HTR-8/SVneo (cell line): ENCODE measurements around the gene ARHGEF4.

Experiments
- DNase-seq: peaks from one replicate; pipeline ENCODE4 v3.0.0; 2011; ENCODE audit warnings: low spot score, mixed read lengths; ENCODE audit not compliant: insufficient read length
- FAIRE-seq: peaks from 2 replicates; lab custom pipeline; 2011; peaks lifted over from hg19 to GRCh38; lab: Jason Lieb, UNC

The ARHGEF4 gene

GRCh38 chr2:130911482-130911881, 74.8 kb downstream of the ARHGEF4 start:
- FAIRE-seq (no peak), DNase-seq (no peak)

GRCh38 chr2:130911996-130912395, 75.3 kb downstream of the ARHGEF4 start:
- FAIRE-seq (no peak), DNase-seq (no peak)

- FAIRE-seq (no peak), DNase-seq (no peak)
Observed at GRCh38 chr2:130912471-130912870, 75.8 kb downstream of the ARHGEF4 start.

- DNase-seq (no peak), FAIRE-seq (no peak)
Observed at GRCh38 chr2:130913891-130914290, 77.2 kb downstream of the ARHGEF4 start.

- no peak for DNase-seq
- FAIRE-seq = no peak
Observed at GRCh38 chr2:130915149-130915548, 78.4 kb downstream of the ARHGEF4 start.

GRCh38 chr2:130915595-130916437, 79.1 kb downstream of the ARHGEF4 start:
- FAIRE-seq = no peak
- DNase-seq = no peak

- DNase-seq = no peak
- no peak for FAIRE-seq
Observed at GRCh38 chr2:130916438-130916705, 79.7 kb downstream of the ARHGEF4 start.

- FAIRE-seq (no peak), DNase-seq (no peak)
Observed at GRCh38 chr2:130917006-130917688, 80.4 kb downstream of the ARHGEF4 start.

- FAIRE-seq = no peak
- no peak for DNase-seq
Observed at GRCh38 chr2:130918393-130918792, 81.7 kb downstream of the ARHGEF4 start.

GRCh38 chr2:130920415-130921163, 83.9 kb downstream of the ARHGEF4 start:
- FAIRE-seq (peak; percentile 89), DNase-seq (peak; percentile 78)

- FAIRE-seq = no peak
- DNase-seq = no peak
Observed at GRCh38 chr2:130921164-130921476, 84.4 kb downstream of the ARHGEF4 start.

- FAIRE-seq (no peak), DNase-seq (no peak)
Observed at GRCh38 chr2:130922417-130922816, 85.7 kb downstream of the ARHGEF4 start.

GRCh38 chr2:130928385-130928784, 91.7 kb downstream of the ARHGEF4 start:
- DNase-seq (no peak), FAIRE-seq (no peak)

- no peak for FAIRE-seq
- no peak for DNase-seq
Observed at GRCh38 chr2:130930740-130931659, 94.3 kb downstream of the ARHGEF4 start.

- no peak for FAIRE-seq
Observed at GRCh38 chr2:130933501-130933900, 96.8 kb downstream of the ARHGEF4 start.

GRCh38 chr2:130936451-130936850, 99.7 kb downstream of the ARHGEF4 start:
- DNase-seq = no peak
- FAIRE-seq = no peak

More at GRCh38 chr2:130933501-130933900, 96.8 kb downstream of the ARHGEF4 start:
- no peak for DNase-seq

- no peak for DNase-seq
- no peak for FAIRE-seq
Observed at GRCh38 chr2:130947967-130948366, 111.3 kb downstream of the ARHGEF4 start.

- FAIRE-seq = no peak
- no peak for DNase-seq
Observed at GRCh38 chr2:130949954-130950353, 113.2 kb downstream of the ARHGEF4 start.

- FAIRE-seq (no peak), DNase-seq (no peak)
Observed at GRCh38 chr2:130951018-130951417, 114.3 kb downstream of the ARHGEF4 start.

GRCh38 chr2:130954873-130955272, 118.2 kb downstream of the ARHGEF4 start:
- FAIRE-seq = no peak
- DNase-seq = no peak
